ENCODE data around the gene LRBA. TPM values are rescaled to one million over a fixed set of nuclear protein-coding genes. Genes with fewer than 3 reads are reported as not detected.

LRBA gene
- total RNA-seq, 1 donor from 2014 or later = 66.2 TPM

DNA sequence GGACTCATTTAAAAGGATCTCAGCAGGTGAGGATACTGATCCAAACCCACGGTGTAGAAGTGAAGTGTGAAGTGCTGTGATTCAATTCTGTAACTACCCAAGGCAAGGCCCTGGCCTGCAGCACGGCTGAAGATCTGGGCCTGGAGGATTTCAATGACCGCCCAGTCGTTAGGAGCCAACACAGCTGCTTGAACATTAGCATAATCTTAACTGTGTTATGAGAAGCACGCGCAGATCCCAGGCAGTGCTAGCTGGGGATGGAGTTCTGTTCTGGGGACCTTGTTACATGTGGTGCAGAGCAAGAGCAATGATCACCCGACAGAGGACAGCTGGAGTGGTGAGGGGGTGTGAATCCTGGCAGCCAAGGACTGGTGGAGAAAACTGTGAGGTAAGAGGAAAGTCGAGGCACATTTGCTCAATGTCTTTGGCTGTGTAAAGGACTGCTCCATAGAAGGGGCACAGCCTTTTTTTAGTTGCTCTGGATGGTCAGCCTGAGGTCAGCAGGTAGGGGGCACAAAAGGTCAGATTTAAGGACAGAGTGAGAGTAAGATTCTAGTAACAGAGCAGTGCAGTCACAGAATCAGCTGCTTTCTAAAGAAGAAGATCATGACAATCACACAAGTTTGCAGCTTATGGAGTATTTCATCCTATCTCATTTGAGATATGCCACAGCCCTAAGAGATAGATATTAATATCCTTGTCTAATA is 755.1 kb downstream of the LRBA start:
- Mint-ChIP-seq H3K9me3 (no peaks in the 10 kb centered on the region), H3K4me1 (peaks cover 17% of the 10 kb centered on the region), H3K27ac (peak overlapping the region; percentile 70)

DNA sequence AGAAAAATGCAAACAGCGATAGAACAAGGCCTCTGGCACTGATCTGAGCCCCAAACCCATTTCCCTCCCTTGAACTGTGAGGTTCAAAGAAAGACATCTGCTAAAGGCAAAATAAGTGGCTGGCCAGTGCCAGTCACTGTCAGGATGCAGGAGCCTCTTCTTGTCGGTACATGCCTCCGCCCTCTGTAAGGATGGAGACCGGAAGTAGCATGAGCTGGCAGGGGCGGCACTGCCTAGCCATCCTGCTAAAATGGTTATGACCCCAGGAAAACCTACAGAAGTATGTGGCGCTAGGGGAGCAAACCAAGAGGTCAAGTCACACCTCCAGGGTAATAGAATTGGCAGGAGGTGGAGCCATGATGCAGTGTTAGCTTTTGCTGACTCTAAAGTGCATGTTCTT is 756.5 kb downstream of the LRBA start:
- Mint-ChIP-seq H3K27ac (peak overlapping the region; percentile 75), H3K4me1 (peaks cover 17% of the 10 kb centered on the region), H3K36me3 (peaks cover 48% of the 10 kb centered on the region), H3K4me3 (no peak overlapping the region), H3K9me3 (no peaks in the 10 kb centered on the region), H3K27me3 (ENCODE audit: low read depth) (no peaks in the 10 kb centered on the region)
- TF ChIP-seq, protein P1, sequence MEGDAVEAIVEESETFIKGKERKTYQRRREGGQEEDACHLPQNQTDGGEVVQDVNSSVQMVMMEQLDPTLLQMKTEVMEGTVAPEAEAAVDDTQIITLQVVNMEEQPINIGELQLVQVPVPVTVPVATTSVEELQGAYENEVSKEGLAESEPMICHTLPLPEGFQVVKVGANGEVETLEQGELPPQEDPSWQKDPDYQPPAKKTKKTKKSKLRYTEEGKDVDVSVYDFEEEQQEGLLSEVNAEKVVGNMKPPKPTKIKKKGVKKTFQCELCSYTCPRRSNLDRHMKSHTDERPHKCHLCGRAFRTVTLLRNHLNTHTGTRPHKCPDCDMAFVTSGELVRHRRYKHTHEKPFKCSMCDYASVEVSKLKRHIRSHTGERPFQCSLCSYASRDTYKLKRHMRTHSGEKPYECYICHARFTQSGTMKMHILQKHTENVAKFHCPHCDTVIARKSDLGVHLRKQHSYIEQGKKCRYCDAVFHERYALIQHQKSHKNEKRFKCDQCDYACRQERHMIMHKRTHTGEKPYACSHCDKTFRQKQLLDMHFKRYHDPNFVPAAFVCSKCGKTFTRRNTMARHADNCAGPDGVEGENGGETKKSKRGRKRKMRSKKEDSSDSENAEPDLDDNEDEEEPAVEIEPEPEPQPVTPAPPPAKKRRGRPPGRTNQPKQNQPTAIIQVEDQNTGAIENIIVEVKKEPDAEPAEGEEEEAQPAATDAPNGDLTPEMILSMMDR (IDR thresholded peaks at IDR 0.05; ENCODE audit: unreplicated experiment) = no peak
- DNase-seq (ENCODE audit: low spot score in 2 of 2, unreplicated experiment in 2 of 2) = no peak

More for the DNA sequence above, 755.1 kb downstream of the LRBA start:
- TF ChIP-seq, protein P1 (IDR thresholded peaks at IDR 0.05; ENCODE audit: unreplicated experiment) = no peak
- Mint-ChIP-seq H3K27me3 (ENCODE audit: low read depth) (no peaks in the 10 kb centered on the region), H3K4me3 (no peak overlapping the region), H3K36me3 (peaks cover 44% of the 10 kb centered on the region)
- no peak for DNase-seq (ENCODE audit: low spot score in 2 of 2, unreplicated experiment in 2 of 2)

DNA sequence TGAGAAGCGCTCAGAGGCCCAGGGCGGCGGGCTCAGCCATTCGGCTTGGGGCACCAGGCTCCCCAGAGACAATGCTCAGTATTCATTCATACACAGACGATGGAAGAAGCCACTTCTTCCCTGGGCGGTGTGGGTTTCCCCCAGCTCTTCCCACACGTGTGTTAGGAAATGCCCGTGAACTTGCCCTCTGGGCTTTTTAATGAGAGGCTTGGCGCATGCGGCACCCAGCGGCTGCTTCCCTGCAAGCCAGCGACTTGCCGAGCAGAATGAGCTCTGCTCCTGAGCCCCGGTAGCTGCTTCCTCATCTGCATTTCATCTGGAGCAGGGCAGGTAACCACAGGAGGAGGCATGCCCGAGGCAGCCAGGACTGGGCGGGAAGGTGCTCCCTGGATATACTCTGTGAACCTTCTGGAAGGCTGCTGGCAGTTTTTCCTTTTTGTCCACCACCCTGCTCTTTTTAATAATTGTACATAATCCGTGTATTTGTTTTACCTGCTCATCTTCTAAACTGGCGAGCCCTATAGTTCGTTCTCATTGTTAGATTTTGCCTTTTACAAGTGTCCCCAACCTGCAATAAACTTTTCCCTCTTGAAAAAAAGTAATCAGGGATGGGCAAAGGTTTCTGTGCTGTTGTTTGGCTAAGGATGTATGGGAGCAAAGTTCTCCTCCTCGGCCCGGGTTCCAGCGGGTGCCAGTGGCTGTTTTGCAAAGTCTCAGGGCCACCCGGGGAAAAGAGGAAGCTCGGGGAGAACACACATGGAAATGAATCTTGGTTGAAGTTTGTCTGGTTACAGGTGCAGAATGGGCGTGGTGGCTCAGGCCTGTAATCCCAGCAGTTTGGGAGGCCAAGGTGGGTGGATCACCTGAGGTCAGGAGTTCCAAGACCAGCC is 758.0 kb downstream of the LRBA start:
- H3K27ac Mint-ChIP-seq = peak overlapping the region; percentile 35

DNA sequence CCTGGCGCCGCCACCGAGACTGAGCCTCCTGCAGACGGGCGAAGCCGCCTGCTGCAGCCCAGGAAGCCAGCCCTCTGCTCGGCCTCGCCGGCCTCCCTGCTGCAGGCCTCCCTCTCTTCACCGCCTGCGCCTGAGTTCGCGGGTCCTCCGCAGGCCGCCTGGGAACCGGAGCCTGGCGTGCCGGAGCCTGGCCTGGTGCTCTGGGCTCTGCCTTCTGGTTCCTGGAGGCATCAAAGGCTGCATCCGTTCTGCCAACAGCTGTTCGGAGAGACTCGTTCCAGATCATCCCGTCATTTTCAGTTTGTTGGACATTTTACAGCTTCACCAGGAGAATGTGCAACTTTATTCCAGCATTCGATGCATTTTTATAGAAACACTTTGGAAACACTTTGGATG is 758.9 kb downstream of the LRBA start:
- H3K4me3 Mint-ChIP-seq = no peak overlapping the region
- peak overlapping the region; percentile 35 for H3K27ac Mint-ChIP-seq
- no peaks in the 10 kb centered on the region for H3K27me3 Mint-ChIP-seq (ENCODE audit: low read depth)
- H3K36me3 Mint-ChIP-seq = peaks cover 56% of the 10 kb centered on the region
- H3K4me1 Mint-ChIP-seq = peaks cover 19% of the 10 kb centered on the region
- TF ChIP-seq, protein P1 (IDR thresholded peaks at IDR 0.05; ENCODE audit: unreplicated experiment) = no peak
- no peaks in the 10 kb centered on the region for H3K9me3 Mint-ChIP-seq
- no peak for DNase-seq (ENCODE audit: low spot score in 2 of 2, unreplicated experiment in 2 of 2)

More for the DNA sequence above, 758.0 kb downstream of the LRBA start:
- Mint-ChIP-seq H3K9me3 (no peaks in the 10 kb centered on the region), H3K27me3 (ENCODE audit: low read depth) (no peaks in the 10 kb centered on the region), H3K4me1 (peaks cover 17% of the 10 kb centered on the region), H3K36me3 (peaks cover 56% of the 10 kb centered on the region), H3K4me3 (no peak overlapping the region)
- DNase-seq (ENCODE audit: low spot score in 2 of 2, unreplicated experiment in 2 of 2) = no peak
- TF ChIP-seq, protein P1 (IDR thresholded peaks at IDR 0.05; ENCODE audit: unreplicated experiment) = no peak

DNA sequence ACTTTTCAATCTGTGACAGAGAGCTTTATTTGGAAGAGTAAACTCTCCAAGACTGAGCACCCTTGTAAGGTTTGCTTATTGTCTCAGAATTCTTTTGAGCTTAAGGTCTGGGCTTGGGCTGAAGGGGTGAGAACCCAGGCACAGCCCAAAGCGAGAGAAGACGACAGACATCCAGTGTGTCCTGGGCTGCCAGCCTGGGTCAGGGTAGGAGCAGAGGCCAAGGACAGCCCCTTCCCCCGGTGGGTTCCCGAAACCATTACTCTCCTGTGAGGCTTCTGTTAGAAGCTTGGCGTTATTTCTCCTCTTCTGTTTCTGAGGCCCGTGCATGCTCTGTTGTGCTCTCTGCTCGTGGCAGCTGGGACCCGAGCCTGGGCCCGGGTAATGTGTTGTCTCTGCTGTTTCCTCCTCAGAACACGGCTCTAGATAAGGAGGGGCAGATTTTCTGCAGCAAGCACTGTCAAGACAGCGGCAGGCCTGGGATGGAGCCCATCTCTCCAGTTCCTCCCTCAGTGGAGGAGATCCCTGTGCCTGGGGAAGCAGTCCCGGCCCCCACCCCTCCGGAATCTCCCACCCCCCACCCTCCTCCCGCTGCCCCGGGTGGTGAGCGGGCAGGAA is 759.4 kb downstream of the LRBA start:
- Mint-ChIP-seq H3K27ac (peak overlapping the region; percentile 39), H3K4me3 (no peak overlapping the region), H3K4me1 (peaks cover 19% of the 10 kb centered on the region), H3K9me3 (no peaks in the 10 kb centered on the region), H3K27me3 (ENCODE audit: low read depth) (no peaks in the 10 kb centered on the region), H3K36me3 (peaks cover 52% of the 10 kb centered on the region)
- no peak for DNase-seq (ENCODE audit: low spot score in 2 of 2, unreplicated experiment in 2 of 2)
- TF ChIP-seq, protein P1 (IDR thresholded peaks at IDR 0.05; ENCODE audit: unreplicated experiment) = no peak
